ENCODE results near the gene ADAM22.

ADAM22 gene

GRCh38 chr7:88042157-88042556 is 108.1 kb downstream of the ADAM22 start:
- H3K4me1 ChIP-seq: no peaks in the 10 kb centered on the region
- H3K27me3 ChIP-seq: no peaks in the 10 kb centered on the region
- H3K4me2 ChIP-seq: no peak overlapping the region
- H3K36me3 ChIP-seq: no peaks in the 10 kb centered on the region
- H3K4me3 ChIP-seq: no peak overlapping the region
- no peak for TF ChIP-seq Cebpa-rat (IDR thresholded peaks at IDR 0.05)
- H3K27ac ChIP-seq: no peak overlapping the region
- no peaks in the 10 kb centered on the region for H4K20me1 ChIP-seq
- no peaks in the 10 kb centered on the region; a peak in 2 of 22 replicates for H3K9me3 ChIP-seq (replicated peaks in 1 of 11)
- no peak overlapping the region for H3K9ac ChIP-seq

DNA sequence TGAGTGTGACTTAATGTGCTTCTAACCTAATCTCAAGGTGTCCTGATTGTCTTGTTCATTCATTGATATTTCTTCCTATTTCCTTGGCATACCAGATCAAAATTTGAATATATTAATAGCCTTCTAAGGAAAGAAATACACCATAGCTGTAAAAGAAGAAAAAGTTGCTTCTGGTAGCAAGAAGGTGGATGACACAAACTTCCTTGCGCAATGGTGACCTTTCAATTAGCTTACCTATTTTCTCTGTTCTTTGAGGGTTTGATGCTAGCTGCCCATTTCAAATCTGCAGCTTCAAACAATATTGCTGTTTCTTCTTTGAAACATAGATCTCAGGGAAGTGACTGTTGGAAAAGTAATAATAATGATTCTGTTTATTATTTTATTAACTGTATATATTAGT is 108.8 kb downstream of the ADAM22 start:
- Histone ChIP-seq H3K4me2 (no peak overlapping the region), H3K4me3 (no peak overlapping the region)

DNA sequence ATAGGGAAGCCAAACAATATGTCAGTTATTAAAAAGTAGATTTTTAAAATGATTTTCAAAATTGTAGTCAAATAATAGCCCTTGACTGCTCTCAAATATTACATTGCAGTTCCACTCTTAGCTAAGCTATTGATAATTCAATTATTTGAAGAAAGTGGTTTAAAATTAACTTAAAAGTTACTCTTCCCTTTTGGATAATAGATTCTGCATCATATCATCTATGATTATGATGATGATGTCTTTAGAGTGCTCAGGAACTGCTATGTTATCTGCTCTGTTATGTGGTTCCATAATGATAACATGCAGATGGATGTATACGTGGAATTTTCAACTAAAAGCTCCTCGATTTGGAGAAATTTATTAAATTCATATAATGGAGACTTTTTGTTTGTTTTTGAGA is 110.0 kb downstream of the ADAM22 start:
- Histone ChIP-seq H3K27ac (no peak overlapping the region), H3K4me2 (no peak overlapping the region)
- TF ChIP-seq Cebpa-rat (IDR thresholded peaks at IDR 0.05): no peak

More for the DNA sequence above, 108.8 kb downstream of the ADAM22 start:
- Histone ChIP-seq H3K9ac (no peak overlapping the region), H3K27me3 (no peaks in the 10 kb centered on the region), H3K4me1 (no peaks in the 10 kb centered on the region), H3K27ac (no peak overlapping the region), H3K9me3 (replicated peaks in 1 of 11) (no peaks in the 10 kb centered on the region; a peak in 2 of 22 replicates), H3K36me3 (no peaks in the 10 kb centered on the region), H4K20me1 (no peaks in the 10 kb centered on the region)
- TF ChIP-seq Cebpa-rat (IDR thresholded peaks at IDR 0.05): no peak

GRCh38 chr7:88046839-88047573 is 113.0 kb downstream of the ADAM22 start:
- Histone ChIP-seq H3K4me1 (no peaks in the 10 kb centered on the region), H3K27ac (no peak overlapping the region), H3K36me3 (no peaks in the 10 kb centered on the region), H3K27me3 (no peaks in the 10 kb centered on the region), H4K20me1 (no peaks in the 10 kb centered on the region), H3K4me2 (no peak overlapping the region), H3K4me3 (no peak overlapping the region), H3K9ac (no peak overlapping the region), H3K9me3 (replicated peaks in 1 of 11) (no peaks in the 10 kb centered on the region)
- no peak for TF ChIP-seq Cebpa-rat (IDR thresholded peaks at IDR 0.05)

More for the DNA sequence above, 110.0 kb downstream of the ADAM22 start:
- Histone ChIP-seq H3K9ac (no peak overlapping the region), H3K9me3 (replicated peaks in 1 of 11) (no peaks in the 10 kb centered on the region), H3K4me1 (no peaks in the 10 kb centered on the region), H3K27me3 (no peaks in the 10 kb centered on the region), H4K20me1 (no peaks in the 10 kb centered on the region), H3K36me3 (no peaks in the 10 kb centered on the region), H3K4me3 (no peak overlapping the region)

DNA sequence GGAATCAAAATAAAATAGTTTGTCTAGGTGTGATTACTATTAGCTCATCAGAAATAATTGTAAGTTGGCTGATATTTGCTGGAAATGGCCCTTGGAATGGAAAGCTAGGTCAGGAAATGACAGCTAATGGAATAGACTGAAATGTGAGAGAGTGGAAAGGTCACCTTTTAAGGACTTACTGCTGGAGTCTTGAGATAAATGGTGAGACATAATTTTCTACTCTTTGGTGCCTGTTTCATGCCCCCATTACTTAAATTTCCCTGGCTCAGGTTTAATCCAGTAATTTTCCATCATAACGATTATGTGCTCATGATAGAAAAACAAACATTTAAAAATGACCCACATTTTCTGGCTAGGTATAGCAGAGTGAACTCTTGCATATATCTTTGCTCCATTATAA is 123.6 kb downstream of the ADAM22 start:
- Histone ChIP-seq H4K20me1 (no peaks in the 10 kb centered on the region), H3K9me3 (replicated peaks in 1 of 11) (peaks cover 0 to 10% (median 4%) of the 10 kb centered on the region in 11 experiments; a peak in 5 of 22 replicates), H3K36me3 (no peaks in the 10 kb centered on the region), H3K27ac (no peak overlapping the region), H3K4me1 (peaks cover 0 to 3% (median 0%) of the 10 kb centered on the region in 10 experiments; a peak in 1 of 20 replicates), H3K4me3 (no peak overlapping the region), H3K27me3 (no peaks in the 10 kb centered on the region), H3K9ac (no peak overlapping the region), H3K4me2 (no peak overlapping the region)
- TF ChIP-seq Cebpa-rat (IDR thresholded peaks at IDR 0.05): no peak

GRCh38 chr7:88062238-88062637 is 128.2 kb downstream of the ADAM22 start:
- no peaks in the 10 kb centered on the region for H4K20me1 ChIP-seq

GRCh38 chr7:88069093-88069492 is 135.0 kb downstream of the ADAM22 start:
- Histone ChIP-seq H3K9ac (no peak overlapping the region), H3K27ac (no peak overlapping the region), H3K4me3 (no peak overlapping the region), H3K4me1 (no peaks in the 10 kb centered on the region), H3K4me2 (no peak overlapping the region), H3K27me3 (no peaks in the 10 kb centered on the region), H4K20me1 (0 out of 22 replicates have a peak, but pooled peaks cover 0 to 4% (median 0%) of the 10 kb centered on the region in 11 experiments), H3K36me3 (no peaks in the 10 kb centered on the region), H3K9me3 (replicated peaks in 1 of 11) (no peaks in the 10 kb centered on the region)
- TF ChIP-seq Cebpa-rat (IDR thresholded peaks at IDR 0.05): no peak

More at GRCh38 chr7:88062238-88062637, 128.2 kb downstream of the ADAM22 start:
- no peaks in the 10 kb centered on the region for H3K36me3 ChIP-seq
- TF ChIP-seq Cebpa-rat (IDR thresholded peaks at IDR 0.05): no peak
- no peak overlapping the region for H3K9ac ChIP-seq
- no peaks in the 10 kb centered on the region for H3K27me3 ChIP-seq
- no peak overlapping the region for H3K4me3 ChIP-seq
- no peak overlapping the region for H3K4me2 ChIP-seq
- no peak overlapping the region for H3K27ac ChIP-seq
- no peaks in the 10 kb centered on the region for H3K4me1 ChIP-seq
- peaks cover 0 to 10% (median 4%) of the 10 kb centered on the region in 11 experiments; a peak in 5 of 22 replicates for H3K9me3 ChIP-seq (replicated peaks in 1 of 11)

DNA sequence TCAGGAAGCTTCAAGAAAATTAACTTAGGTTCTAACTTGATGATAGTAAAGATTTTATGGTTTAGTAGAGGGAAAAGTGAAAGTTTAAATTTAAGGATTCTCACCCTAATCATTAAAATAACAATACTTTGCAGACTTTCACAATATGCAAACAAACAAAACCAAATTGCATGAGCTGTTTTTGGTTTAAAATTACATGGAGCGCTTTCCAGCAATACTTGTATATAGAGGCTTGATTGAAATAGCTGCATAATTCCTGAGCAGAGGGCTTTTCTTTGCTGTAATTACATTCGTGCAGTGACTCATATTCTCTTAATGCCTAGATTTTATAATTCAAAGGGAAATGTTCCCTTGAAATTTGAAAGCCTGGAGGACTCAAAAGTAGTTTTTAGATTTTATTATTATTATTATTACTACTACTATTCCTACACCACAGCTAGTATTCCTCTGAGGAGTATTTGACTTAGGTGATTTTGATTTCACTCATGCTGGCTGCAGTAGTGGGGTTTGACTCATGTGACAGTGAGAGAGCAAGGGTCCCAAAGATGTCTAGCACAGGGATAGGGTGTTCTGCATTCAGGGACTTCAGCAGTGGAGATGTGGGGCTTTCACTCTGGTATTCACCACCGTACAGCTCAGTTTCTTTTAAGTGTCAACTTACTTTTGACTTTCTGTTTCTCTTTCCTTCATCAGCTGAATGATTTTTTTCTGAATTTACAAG is 138.1 kb downstream of the ADAM22 start:
- no peak overlapping the region for H3K9ac ChIP-seq

GRCh38 chr7:88072715-88073055 is 138.6 kb downstream of the ADAM22 start:
- no peaks in the 10 kb centered on the region for H3K4me1 ChIP-seq
- H3K27ac ChIP-seq: no peak overlapping the region
- H3K36me3 ChIP-seq: 0 out of 22 replicates have a peak, but pooled peaks cover 0 to 6% (median 0%) of the 10 kb centered on the region in 11 experiments
- H3K4me2 ChIP-seq: no peak overlapping the region
- no peak for TF ChIP-seq Cebpa-rat (IDR thresholded peaks at IDR 0.05)
- no peak overlapping the region for H3K9ac ChIP-seq
- H4K20me1 ChIP-seq: 0 out of 22 replicates have a peak, but pooled peaks cover 0 to 4% (median 0%) of the 10 kb centered on the region in 11 experiments
- no peaks in the 10 kb centered on the region for H3K27me3 ChIP-seq
- no peak overlapping the region for H3K4me3 ChIP-seq
- no peaks in the 10 kb centered on the region for H3K9me3 ChIP-seq (replicated peaks in 1 of 11)

More for the DNA sequence above, 138.1 kb downstream of the ADAM22 start:
- no peaks in the 10 kb centered on the region for H3K9me3 ChIP-seq (replicated peaks in 1 of 11)
- no peak overlapping the region for H3K4me2 ChIP-seq
- no peaks in the 10 kb centered on the region for H3K4me1 ChIP-seq
- H4K20me1 ChIP-seq: 0 out of 22 replicates have a peak, but pooled peaks cover 0 to 4% (median 0%) of the 10 kb centered on the region in 11 experiments
- H3K4me3 ChIP-seq: no peak overlapping the region
- TF ChIP-seq Cebpa-rat (IDR thresholded peaks at IDR 0.05): no peak
- H3K27ac ChIP-seq: no peak overlapping the region
- H3K27me3 ChIP-seq: no peaks in the 10 kb centered on the region
- 0 out of 22 replicates have a peak, but pooled peaks cover 0 to 6% (median 0%) of the 10 kb centered on the region in 11 experiments for H3K36me3 ChIP-seq

Data from BLaER1 treated with 17β-estradiol and CSF1 and Interleukin-3, amounts not matched to agents 10 nM and 100 nM (cell line).